Activated effector memory CD4-positive, alpha-beta T cell treated with anti-CD3 and anti-CD28 coated beads, Interleukin-2, amount 50 U/mL, for 16 hours (primary cell): ENCODE measurements around the gene FAT1.

Experiments
- DNase-seq: peaks from one replicate; pipeline ENCODE4 v3.0.0-alpha.2; 2020

The FAT1 gene

DNA sequence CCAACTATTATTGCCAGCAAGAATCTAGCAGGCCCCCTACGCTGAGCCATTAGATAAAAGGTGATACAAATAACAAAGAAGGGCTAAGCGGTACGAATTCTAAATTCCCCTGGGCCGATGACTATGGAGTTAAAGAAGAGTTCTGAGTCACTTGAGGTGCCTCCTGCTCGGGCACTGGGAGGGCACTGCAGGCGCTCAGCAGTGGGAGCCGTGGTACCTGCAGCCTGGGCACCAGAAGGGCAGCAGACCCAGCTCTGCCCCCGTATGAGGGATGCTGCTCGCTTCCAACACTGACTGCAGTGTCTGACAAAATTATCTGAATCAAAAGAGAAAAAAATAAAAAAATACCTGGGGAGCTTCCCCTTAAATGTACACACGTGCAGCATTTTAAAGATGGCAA lies 124.2 kb downstream of the FAT1 start:
- no peak for DNase-seq

DNA sequence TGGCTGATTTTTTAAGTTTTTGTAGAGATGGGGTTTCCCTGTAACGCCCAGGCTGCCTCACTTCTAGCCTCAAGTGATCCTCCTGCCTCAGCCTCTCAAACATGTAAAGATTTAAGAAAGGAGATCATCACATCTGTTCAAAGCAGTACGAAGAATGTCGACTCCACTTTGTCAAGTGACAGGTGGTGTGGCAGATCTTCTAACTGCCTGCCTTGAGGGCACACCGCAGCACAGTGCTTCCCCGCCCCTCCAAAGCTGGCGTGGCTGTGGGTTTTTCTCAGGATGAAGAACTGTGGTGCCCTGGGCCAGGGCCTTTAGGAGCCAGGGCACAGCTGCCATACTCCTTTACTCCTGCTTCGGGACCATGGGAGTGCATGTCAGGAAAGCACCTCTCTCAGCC lies 125.0 kb downstream of the FAT1 start:
- no peak for DNase-seq

- DNase-seq, result no peak
Measured at GRCh38 chr4:186596850-186597390, 126.7 kb downstream of the FAT1 start.

DNA sequence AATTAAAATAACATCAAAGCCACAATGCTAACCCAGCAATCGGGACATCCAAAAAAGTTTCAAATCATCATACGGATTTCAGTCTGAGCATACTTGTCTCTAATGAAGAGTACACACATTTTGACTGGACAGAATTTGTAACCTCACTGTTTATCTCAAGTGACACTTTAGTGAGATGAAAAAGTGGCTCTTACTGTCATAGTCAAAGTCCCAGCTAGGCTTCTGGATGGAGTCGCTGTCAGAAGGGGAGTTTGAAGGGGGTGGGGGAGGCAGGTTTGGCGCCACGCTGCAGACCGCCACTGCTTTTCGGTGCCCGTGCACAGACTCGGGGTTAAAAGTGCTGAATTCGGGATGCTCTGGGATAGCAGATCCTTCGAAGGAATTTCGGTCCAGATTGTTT lies 127.3 kb downstream of the FAT1 start:
- no peak for DNase-seq

- DNase-seq, result no peak
Measured at GRCh38 chr4:186593587-186593973, 130.1 kb downstream of the FAT1 start.

- DNase-seq, result no peak
Measured at GRCh38 chr4:186592966-186593586, 130.6 kb downstream of the FAT1 start.

DNA sequence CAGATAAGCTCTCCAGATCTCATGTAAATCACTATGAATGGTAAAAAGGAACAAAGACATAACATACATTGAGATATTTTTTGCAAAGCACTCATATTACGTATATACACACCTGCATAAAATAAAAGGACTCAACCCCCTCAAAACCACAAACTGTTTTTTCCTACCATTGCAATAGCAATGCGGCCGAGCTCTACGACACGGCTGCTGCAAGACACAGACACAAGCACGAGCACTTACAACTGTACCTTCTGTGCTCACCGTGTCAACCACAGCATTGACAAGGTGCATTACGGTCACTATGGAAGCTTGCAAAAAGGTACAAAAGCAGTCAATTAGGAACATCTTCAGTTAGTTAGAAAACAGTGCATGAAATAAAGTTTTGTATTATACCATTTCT lies 131.2 kb downstream of the FAT1 start:
- no peak for DNase-seq

DNA sequence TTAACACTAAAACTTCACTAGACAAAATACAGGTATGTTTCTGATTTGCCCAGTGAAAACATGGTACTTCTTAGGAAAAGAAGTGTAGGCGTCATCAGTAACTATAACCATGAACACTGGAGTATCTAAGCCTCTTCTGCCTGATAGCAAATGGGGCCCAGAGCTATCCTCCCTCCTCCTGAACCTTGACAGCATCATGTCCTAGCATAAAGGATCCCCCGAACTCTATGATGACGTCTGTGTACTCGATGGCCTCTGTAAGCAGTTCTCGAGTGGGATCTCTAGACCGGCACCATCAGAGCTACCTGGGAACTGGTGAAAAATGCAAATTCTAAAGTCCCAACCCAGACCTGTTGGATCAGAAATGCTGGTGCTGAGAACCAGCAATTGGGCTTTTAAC lies 132.0 kb downstream of the FAT1 start:
- no peak for DNase-seq

- no peak for DNase-seq
Measured at GRCh38 chr4:186588503-186588902, 135.2 kb downstream of the FAT1 start.

DNA sequence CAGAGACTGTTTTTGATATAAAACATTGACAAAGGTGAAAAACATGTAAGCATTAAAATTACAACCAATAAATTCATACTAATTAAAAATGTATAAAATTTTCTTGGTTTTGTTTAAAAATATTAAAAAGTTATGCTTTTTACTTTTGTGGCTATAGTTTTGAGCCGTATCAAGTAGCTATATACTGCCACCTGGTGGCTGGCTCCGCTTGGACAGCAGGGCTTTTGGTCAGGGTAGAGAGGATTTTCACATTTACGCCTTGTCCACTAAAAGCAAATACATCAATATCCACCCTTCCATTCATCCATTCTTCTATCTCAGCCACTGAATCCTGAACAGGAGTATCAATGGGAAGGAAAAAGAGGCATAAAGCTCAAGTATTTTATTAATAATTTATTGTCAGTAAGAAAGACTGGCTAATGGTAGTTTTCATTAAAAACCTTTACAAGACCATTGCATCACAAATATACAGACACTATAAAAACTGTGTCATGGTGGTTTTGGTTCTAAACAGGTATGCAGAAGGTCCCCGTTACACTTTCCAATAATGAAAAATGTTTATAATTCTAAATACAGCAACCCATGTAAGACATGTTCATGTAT lies 136.1 kb downstream of the FAT1 start:
- DNase-seq, result peak; percentile 84

GRCh38 chr4:186586205-186586604 lies 137.5 kb downstream of the FAT1 start:
- DNase-seq, result no peak

DNA sequence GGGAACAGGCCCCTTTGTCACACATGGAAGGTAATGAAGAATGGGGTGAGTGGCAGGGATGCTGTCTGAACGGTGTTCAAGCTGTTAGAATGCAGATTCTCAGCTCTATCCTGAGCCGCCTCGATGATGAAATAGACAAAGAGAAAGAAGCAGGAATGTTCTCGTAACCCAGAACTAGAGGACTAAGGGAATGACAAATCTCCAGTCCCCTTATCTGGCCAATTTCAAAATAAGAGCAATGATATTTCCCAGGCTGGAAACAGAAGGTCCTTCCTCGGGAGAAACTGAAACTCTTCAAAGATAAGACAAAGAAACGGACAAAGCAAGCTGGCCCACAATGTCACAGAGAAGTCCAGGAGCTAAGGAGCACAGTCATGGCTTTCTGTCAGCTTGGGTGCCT lies 138.7 kb downstream of the FAT1 start:
- DNase-seq, result no peak

DNA sequence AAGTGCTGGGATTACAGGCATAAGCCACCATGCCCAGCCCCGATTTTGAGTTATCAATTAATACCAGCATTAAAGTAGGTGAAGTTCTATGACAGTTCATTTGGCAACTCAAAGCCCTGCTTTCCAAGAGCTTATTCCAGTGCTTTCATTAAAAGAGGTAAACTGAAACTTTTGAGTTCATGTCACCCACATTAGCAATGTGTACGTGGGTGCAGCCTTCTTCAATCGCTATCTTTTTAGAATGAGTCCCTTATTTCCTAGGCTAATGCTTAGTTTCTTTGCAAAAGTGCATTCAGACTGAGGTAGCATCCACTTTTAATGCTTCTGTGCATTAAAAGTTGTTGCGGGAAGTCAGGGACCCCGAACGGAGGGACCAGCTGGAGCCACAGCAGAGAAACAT lies 142.2 kb downstream of the FAT1 start:
- no peak for DNase-seq

- no peak for DNase-seq
Measured at GRCh38 chr4:186580669-186581068, 143.0 kb downstream of the FAT1 start.

- DNase-seq, result no peak
Measured at GRCh38 chr4:186570193-186570996, 153.3 kb downstream of the FAT1 start.

DNA sequence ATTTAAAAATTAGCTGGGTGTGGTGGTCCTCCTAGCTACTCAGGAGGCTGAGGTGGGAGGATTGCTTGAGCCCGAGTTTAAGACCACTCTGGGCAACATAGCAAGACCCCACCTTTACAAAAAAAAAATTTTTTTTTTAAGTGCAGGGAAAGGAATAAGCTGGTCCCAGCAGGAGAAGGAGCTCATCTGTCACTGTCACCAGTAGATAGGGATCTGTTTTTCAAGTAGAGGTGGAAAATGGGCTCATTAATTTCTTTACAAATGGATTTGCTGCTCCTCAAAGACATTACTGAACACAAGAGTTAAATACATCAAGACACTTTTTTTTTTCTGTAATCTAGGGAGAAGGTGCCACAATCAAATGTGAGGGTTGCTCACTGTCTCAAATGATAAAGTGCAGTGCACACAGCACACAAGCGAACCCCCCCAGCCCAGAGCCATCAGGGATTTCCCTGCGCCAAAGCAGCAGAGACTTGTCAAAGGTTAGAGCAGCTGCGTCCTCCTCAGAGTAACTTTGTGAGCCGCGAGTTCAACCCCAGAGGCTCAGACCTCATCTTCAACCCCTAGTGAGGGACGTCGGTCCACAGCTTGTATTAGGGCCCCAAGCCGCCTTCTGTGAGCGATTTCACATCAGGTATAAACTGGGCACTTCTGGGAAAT lies 154.0 kb downstream of the FAT1 start:
- no peak for DNase-seq

GRCh38 chr4:186566068-186566467 lies 157.6 kb downstream of the FAT1 start:
- DNase-seq, result no peak

- no peak for DNase-seq
Measured at GRCh38 chr4:186563761-186564160, 159.9 kb downstream of the FAT1 start.

GRCh38 chr4:186561748-186562147 lies 161.9 kb downstream of the FAT1 start:
- DNase-seq, result no peak

DNA sequence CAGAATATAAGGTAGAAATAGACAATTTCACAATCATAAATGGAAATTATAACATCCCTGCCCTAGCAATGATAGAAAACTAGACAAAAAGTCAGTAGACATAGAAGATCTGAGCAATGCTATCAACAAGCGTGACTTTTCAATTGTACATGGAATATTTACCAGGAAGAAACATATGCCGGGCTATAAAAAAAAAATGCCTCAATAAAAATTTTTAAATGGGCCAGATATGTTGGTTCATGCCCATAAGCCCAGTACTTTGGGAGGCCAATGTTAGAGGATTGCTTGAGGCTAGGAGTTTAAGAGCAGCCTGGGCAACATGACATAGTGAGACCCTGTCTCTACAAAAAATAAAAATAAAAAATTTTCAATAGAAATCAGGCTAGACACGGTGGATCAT lies 163.0 kb downstream of the FAT1 start:
- no peak for DNase-seq

GRCh38 chr4:186557486-186557885 lies 166.2 kb downstream of the FAT1 start:
- no peak for DNase-seq

- DNase-seq, result no peak
Measured at GRCh38 chr4:186557061-186557460, 166.6 kb downstream of the FAT1 start.
